Tibial nerve (tissue), 4 donors: ENCODE measurements around the gene POU2AF3. TPM values are rescaled to one million over a fixed set of nuclear protein-coding genes. Genes with fewer than 3 reads are reported as not detected.

Source experiments
- DNase-seq, 2 donors: peaks; one replicate each; pipeline ENCODE4 v3.0.0-alpha.2; 2019; ENCODE audit warnings: low spot score in 2 of 2
- H3K27ac ChIP-seq, 4 donors: fragments of 200-600 bp; sonication (generic) in 3 of 4; one replicate each; pipeline ENCODE4 v1.5.1; 2017 to 2019; ENCODE audit warnings: mild to moderate bottlenecking in 1 of 4
- H3K27me3 ChIP-seq, 2 donors: fragments of 200-600 bp; sonication (generic) in 1 of 2; one replicate each; pipeline versions ENCODE4 v1.5.1 to v1.6.0; 2017 to 2019
- H3K36me3 ChIP-seq, 3 donors: fragments of 200-600 bp; sonication (generic); one replicate each; pipeline ENCODE4 v1.5.1; 2018 to 2019
- H3K4me1 ChIP-seq, 4 donors: fragments of 200-600 bp; sonication (generic) in 3 of 4; one replicate each; pipeline ENCODE4 v1.5.1; 2017 to 2019
- H3K4me3 ChIP-seq, 4 donors: fragments of 200-600 bp; sonication (generic) in 3 of 4; one replicate each; pipeline ENCODE4 v1.5.1; 2017 to 2019; ENCODE audit warnings: mild to moderate bottlenecking in 1 of 4, moderate library complexity in 1 of 4
- H3K9me3 ChIP-seq, 4 donors: fragments of 200-600 bp; sonication (generic) in 3 of 4; one replicate each; pipeline ENCODE4 v1.5.1; 2017 to 2019
- EP300 ChIP-seq, 2 donors: sonication (generic); formaldehyde crosslinking; IDR thresholded peaks; one replicate each; pipeline ENCODE4 v1.6.1; 2017; ENCODE audit warnings: antibody characterized with exemption in 2 of 2, mild to moderate bottlenecking in 1 of 2
- POLR2A ChIP-seq, 2 donors: fragments of 450-650 bp; IDR thresholded peaks; one replicate each; pipeline ENCODE4 v1.6.1; 2017; ENCODE audit warnings: antibody characterized with exemption in 2 of 2, mild to moderate bottlenecking in 2 of 2, moderate library complexity in 2 of 2
- WGBS, 2 donors: methylation state at CpG; one replicate each; pipeline ENCODE4 v1.1.5; 2018; 5-methylcytosine and 5-hydroxymethylcytosine counted together
- total RNA-seq, 4 donors: library from RNA; depleted of rRNA; stranded (reverse); fragments of >200 nt; gene quantifications; one replicate each; pipeline ENCODE4 v1.1.0, GENCODE V29; 2016
- TF ChIP-seq, protein P1 (sequence below), 5 experiments: fragments of 200-600 bp in 3 of 5; fragments of 450-650 bp in 2 of 5; sonication (generic) in 3 of 5; IDR thresholded peaks; one replicate each; pipeline ENCODE4 v1.5.1; 2016 to 2019; ENCODE audit warnings: antibody characterized with exemption in 5 of 5, mild to moderate bottlenecking in 3 of 5, moderate library complexity in 2 of 5

Gene POU2AF3
- total RNA-seq, 4 donors from 2014 or later = 0.87 to 4.4 (median 2.3) TPM

DNA sequence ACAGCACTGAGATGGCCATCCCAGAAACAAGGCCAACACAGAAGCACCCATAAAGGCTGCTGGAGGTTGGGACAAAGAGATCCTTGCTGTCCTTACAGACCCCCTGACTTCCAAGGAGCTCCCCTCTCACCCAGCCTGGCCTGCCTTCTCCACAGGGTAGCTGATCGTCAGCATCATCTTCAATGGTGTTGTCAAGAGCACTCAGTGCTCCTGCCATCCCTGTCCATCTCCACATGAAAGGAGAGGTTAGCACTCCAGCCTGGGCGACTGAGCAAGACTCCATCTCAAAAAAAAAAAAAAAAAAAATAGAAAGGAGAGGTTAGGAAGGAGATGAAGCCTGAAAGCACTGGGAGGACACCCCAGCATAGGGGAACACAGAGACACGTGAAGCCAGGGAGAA lies 2.1 kb upstream of the POU2AF3 start:
- WGBS, 2 donors = 82 to 89% methylated on average over 3 of the region's 3 CpGs
- DNase-seq = no peak
- Histone ChIP-seq H3K9me3 (no peaks in the 10 kb centered on the region), H3K27ac (no peak overlapping the region), H3K4me3 (no peak overlapping the region), H3K36me3 (no peaks in the 10 kb centered on the region), H3K4me1 (peaks cover 0 to 21% (median 0%) of the 10 kb centered on the region in 4 donors), H3K27me3 (no peaks in the 10 kb centered on the region)
- TF ChIP-seq EP300 (IDR thresholded peaks at IDR 0.05) (no peak), POLR2A (IDR thresholded peaks at IDR 0.05) (no peak)
- TF ChIP-seq, protein P1, sequence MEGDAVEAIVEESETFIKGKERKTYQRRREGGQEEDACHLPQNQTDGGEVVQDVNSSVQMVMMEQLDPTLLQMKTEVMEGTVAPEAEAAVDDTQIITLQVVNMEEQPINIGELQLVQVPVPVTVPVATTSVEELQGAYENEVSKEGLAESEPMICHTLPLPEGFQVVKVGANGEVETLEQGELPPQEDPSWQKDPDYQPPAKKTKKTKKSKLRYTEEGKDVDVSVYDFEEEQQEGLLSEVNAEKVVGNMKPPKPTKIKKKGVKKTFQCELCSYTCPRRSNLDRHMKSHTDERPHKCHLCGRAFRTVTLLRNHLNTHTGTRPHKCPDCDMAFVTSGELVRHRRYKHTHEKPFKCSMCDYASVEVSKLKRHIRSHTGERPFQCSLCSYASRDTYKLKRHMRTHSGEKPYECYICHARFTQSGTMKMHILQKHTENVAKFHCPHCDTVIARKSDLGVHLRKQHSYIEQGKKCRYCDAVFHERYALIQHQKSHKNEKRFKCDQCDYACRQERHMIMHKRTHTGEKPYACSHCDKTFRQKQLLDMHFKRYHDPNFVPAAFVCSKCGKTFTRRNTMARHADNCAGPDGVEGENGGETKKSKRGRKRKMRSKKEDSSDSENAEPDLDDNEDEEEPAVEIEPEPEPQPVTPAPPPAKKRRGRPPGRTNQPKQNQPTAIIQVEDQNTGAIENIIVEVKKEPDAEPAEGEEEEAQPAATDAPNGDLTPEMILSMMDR (IDR thresholded peaks at IDR 0.05) = no peak

DNA sequence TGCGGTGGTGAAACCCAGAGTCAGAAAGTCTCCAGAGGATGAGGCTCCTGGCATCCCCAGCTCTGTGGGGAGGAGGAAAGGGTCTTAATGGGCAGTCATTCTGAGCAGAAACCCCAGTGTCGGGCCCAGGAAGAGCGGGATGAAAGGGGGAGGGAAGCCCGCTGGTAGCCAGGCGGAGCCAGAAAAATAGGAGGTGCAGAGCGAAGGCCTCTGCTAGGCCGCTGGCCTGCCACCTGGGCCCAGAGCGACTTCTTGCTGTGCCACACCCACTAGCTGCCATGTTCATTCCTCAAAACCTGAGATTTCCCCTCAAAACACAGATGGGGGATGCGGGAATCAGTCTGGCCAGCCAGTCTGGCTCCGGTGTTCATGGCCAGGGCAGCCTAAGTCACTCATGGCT lies 650 bp upstream of the POU2AF3 start:
- Histone ChIP-seq H3K27ac (no peak overlapping the region), H3K4me3 (no peak overlapping the region), H3K4me1 (peaks cover 0 to 26% (median 2%) of the 10 kb centered on the region in 4 donors), H3K27me3 (no peaks in the 10 kb centered on the region), H3K36me3 (no peaks in the 10 kb centered on the region), H3K9me3 (no peaks in the 10 kb centered on the region)
- TF ChIP-seq, protein P1 (IDR thresholded peaks at IDR 0.05) = no peak
- TF ChIP-seq POLR2A (IDR thresholded peaks at IDR 0.05) = no peak
- TF ChIP-seq EP300 (IDR thresholded peaks at IDR 0.05) = no peak
- DNase-seq = no peak
- 95% methylated on average over 10 of the region's 10 CpGs for WGBS, 2 donors

DNA sequence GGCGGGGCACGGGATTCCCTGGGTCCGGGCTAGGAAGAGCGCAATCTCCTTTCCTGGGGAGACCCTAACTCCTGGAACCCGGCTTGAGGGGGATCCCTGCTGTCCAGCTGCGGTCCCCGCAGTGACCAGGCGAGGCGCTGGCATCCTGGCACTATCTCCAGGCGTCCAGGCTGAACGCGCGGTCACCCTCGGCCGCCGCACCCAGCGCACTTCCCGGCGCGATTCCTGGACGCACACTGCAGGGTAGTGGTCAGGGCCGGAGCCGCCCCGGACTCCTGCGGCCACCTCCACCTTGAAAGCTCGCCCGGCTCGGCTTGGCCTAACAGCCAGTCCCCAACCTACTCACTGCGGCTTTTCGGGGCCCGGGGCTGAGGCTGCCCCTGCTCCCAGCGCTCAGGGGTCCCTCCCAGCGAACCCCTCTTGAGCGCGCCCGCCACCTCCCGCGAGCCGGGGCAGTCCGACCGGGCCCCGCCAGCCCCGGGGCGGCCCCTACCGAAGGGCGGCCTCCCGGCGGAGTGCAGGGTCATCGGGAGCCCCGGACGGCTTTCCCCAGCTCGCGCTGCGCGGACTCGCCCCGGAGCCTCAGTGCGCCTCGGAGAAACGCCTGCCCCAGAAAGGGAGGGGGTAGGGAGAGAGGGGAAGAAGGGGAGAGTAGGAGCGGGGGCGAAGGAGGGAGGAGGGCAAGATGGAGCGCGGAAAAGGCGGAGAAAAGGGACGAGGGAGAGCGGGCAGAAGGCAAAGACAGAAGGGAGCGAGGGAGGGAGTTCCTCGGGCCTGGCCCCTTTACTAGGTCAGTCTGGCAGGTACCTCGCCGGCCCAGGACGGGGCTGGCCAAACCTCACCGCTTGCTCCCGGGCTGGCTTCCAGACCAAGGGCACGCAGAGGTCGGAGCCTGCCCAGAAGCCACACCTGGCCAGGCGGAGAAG lies 1.0 kb downstream of the POU2AF3 start:
- Histone ChIP-seq H3K4me3 (peak overlapping the region; percentile 55 to 83 (median 63)), H3K9me3 (no peaks in the 10 kb centered on the region), H3K4me1 (peaks cover 0 to 33% (median 7%) of the 10 kb centered on the region in 4 donors), H3K27me3 (no peaks in the 10 kb centered on the region), H3K36me3 (no peaks in the 10 kb centered on the region), H3K27ac (peak overlapping the region; percentile 77 to 91 (median 86))
- peak; percentile 49 to 54 for DNase-seq
- TF ChIP-seq, protein P1 (IDR thresholded peaks at IDR 0.05) = peak; percentile 42 to 80 (median 54)
- no peak for TF ChIP-seq EP300 (IDR thresholded peaks at IDR 0.05)
- 2 to 3% methylated on average over 56 to 73 of the region's 77 CpGs for WGBS, 2 donors

DNA sequence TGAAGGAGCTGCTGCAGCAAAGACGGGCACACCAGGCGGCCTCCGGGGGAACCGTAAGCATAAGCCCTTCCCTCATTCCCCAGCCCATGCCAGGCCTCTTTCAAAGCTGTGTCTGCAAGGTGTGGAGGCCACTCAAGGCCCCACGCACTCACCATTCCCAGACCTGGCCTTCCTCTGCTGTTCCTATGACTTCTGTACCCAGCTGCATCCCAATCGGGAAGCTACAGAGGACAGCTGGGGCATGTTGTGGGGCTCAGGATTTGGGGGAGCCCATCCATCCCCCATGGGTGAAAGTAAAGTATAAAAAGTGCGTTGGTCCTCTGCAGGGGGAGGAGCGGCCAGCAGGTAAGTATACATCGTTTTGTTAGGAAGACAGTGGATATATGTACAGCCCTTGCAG lies 2.2 kb downstream of the POU2AF3 start:
- Histone ChIP-seq H3K27me3 (no peaks in the 10 kb centered on the region), H3K9me3 (no peaks in the 10 kb centered on the region), H3K4me1 (peaks cover 0 to 33% (median 7%) of the 10 kb centered on the region in 4 donors), H3K4me3 (no peak overlapping the region), H3K27ac (no peak overlapping the region), H3K36me3 (no peaks in the 10 kb centered on the region)
- no peak for TF ChIP-seq EP300 (IDR thresholded peaks at IDR 0.05)
- WGBS, 2 donors = 94 to 96% methylated on average over 9 of the region's 9 CpGs
- DNase-seq = no peak

DNA sequence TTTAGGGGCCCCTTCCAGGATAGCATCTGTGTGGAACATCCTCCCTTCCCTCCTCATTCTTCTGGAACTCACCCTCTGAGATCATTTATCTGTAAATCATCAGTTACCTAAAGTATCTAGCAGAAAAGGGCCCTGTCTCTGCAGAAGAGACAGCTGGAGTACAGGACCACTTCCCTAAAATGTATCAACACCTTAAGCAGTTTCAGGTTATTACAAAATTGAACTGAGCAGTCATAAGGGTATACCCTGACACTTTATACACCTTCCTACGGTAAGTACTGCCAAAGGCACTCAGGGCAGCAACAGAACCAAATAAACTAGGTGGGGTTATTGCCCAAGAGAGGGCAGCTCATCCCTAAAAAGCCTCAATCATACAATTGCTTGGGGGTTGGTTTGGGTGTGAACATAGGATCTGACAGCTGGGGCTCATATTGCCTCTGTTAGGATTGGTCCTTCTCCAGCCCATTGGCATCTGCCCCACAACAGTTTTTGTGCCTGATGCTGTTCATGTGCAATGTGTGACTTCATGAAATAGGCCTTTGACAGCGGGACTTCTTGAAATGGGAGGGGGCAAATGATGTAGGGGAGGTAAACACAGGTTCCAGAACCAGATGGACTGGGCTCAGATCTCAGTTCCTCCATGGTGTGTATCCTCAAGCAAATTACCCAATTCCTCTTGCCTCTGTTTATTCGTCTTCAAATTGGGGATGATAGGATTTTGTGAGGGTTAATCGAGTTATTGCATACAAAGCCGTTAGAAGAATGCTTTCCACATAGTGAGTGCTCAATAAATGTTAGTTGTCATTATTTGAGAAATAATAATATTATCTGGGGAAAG lies 2.9 kb downstream of the POU2AF3 start:
- Histone ChIP-seq H3K9me3 (no peaks in the 10 kb centered on the region), H3K36me3 (no peaks in the 10 kb centered on the region), H3K27me3 (no peaks in the 10 kb centered on the region), H3K27ac (no peak overlapping the region), H3K4me3 (no peak overlapping the region), H3K4me1 (peaks cover 0 to 33% (median 7%) of the 10 kb centered on the region in 4 donors)
- TF ChIP-seq POLR2A (IDR thresholded peaks at IDR 0.05) (no peak), EP300 (IDR thresholded peaks at IDR 0.05) (no peak)
- TF ChIP-seq, protein P1 (IDR thresholded peaks at IDR 0.05) = no peak
- no peak for DNase-seq
- WGBS, 2 donors = 82 to 85% methylated on average over 5 of the region's 5 CpGs
